Mesodermal cell (in vitro differentiated cells): ENCODE data around the gene FUS.

Experiments used
- H3K27ac ChIP-seq: 2 replicates; pipeline ENCODE4 v1.7.0; 2013; ENCODE audit warnings: mild to moderate bottlenecking, low read depth, low read length, moderate library complexity; ENCODE audit not compliant: severe bottlenecking
- H3K36me3 ChIP-seq: 2 replicates; pipeline ENCODE4 v1.7.1; 2013; ENCODE audit warnings: mild to moderate bottlenecking, low read length, moderate library complexity; ENCODE audit not compliant: control insufficient read depth, insufficient read depth
- H3K4me1 ChIP-seq: one replicate; pipeline ENCODE4 v1.7.1; 2013; ENCODE audit warnings: mild to moderate bottlenecking, low read length; ENCODE audit not compliant: insufficient read depth, control insufficient read depth, poor library complexity, severe bottlenecking
- H3K4me3 ChIP-seq: 2 replicates; pipeline ENCODE4 v1.7.0; 2013; ENCODE audit warnings: low read length, control low read depth, mild to moderate bottlenecking; ENCODE audit not compliant: insufficient read depth, poor library complexity, severe bottlenecking; ENCODE audit errors: extremely low read depth
- H3K9me3 ChIP-seq: 2 replicates; pipeline ENCODE4 v1.7.1; 2013; ENCODE audit warnings: mild to moderate bottlenecking, low read length, moderate library complexity; ENCODE audit not compliant: control insufficient read depth
- WGBS, 2 experiments: methylation state at CpG; one replicate each; pipeline ENCODE4 v1.1.5; 2013; ENCODE audit warnings: missing lambda C conversion rate in 2 of 2; ENCODE audit not compliant: insufficient coverage in 2 of 2; 5-methylcytosine and 5-hydroxymethylcytosine counted together

Gene FUS

GRCh38 chr16:31213342-31213741 is 33.4 kb downstream of the FUS start:
- Histone ChIP-seq H3K36me3 (no peaks in the 10 kb centered on the region), H3K4me3 (no peak overlapping the region), H3K4me1 (peaks cover 10% of the 10 kb centered on the region), H3K9me3 (no peaks in the 10 kb centered on the region), H3K27ac (no peak overlapping the region)
- 100% methylated on average over 1 of the region's 1 CpG; no CpG with 5 or more reads in 1 of the 2 experiments for WGBS, 2 experiments

- 48 to 65% methylated on average over 14 to 15 of the region's 25 CpGs for WGBS, 2 experiments
- Histone ChIP-seq H3K4me1 (peaks cover 10% of the 10 kb centered on the region), H3K27ac (no peak within 1 kb of the TSS), H3K4me3 (peak within 1 kb of the TSS; percentile 31), H3K36me3 (no peaks in the 10 kb centered on the region), H3K9me3 (no peaks in the 10 kb centered on the region)
These were observed 34.2 kb downstream of the FUS start, which contains the start of gene TRIM72 for GRCh38 chr16:31213877-31214707. TSS of gene TRIM72 (plus strand) at chr16:31214119. CDS start at chr16:31214739, 620 bp downstream.

GRCh38 chr16:31214708-31215286 is 34.9 kb downstream of the FUS start:
- Histone ChIP-seq H3K4me1 (peaks cover 10% of the 10 kb centered on the region), H3K9me3 (no peaks in the 10 kb centered on the region), H3K27ac (no peak overlapping the region), H3K36me3 (no peaks in the 10 kb centered on the region), H3K4me3 (peak overlapping the region; percentile 31)
- WGBS, 2 experiments, result 3 to 4% methylated on average over 51 to 57 of the region's 58 CpGs

GRCh38 chr16:31215287-31216162 is 35.6 kb downstream of the FUS start:
- WGBS, 2 experiments, result 1 to 2% methylated on average over 61 to 63 of the region's 63 CpGs

GRCh38 chr16:31216422-31217135 is 36.6 kb downstream of the FUS start, which contains the start of gene PYDC1:
TSS of gene PYDC1 (minus strand) at chr16:31217135. CDS start at chr16:31217028, 107 bp downstream.
- Histone ChIP-seq H3K36me3 (no peaks in the 10 kb centered on the region), H3K4me3 (peak within 1 kb of the TSS; percentile 31), H3K9me3 (no peaks in the 10 kb centered on the region), H3K4me1 (peaks cover 10% of the 10 kb centered on the region), H3K27ac (no peak within 1 kb of the TSS)
- WGBS, 2 experiments, result 6 to 7% methylated on average over 51 of the region's 52 CpGs

More at GRCh38 chr16:31215287-31216162, 35.6 kb downstream of the FUS start:
- Histone ChIP-seq H3K36me3 (no peaks in the 10 kb centered on the region), H3K9me3 (no peaks in the 10 kb centered on the region), H3K4me1 (peaks cover 10% of the 10 kb centered on the region), H3K27ac (no peak overlapping the region), H3K4me3 (peak overlapping the region; percentile 31)

GRCh38 chr16:31217136-31217530 is 37.2 kb downstream of the FUS start:
- peaks cover 10% of the 10 kb centered on the region for H3K4me1 ChIP-seq
- no peak overlapping the region for H3K27ac ChIP-seq
- WGBS, 2 experiments, result 28 to 34% methylated on average over 2 to 3 of the region's 4 CpGs
- no peaks in the 10 kb centered on the region for H3K9me3 ChIP-seq
- no peak overlapping the region for H3K4me3 ChIP-seq
- no peaks in the 10 kb centered on the region for H3K36me3 ChIP-seq

- Histone ChIP-seq H3K27ac (no peak overlapping the region), H3K36me3 (no peaks in the 10 kb centered on the region)
- 94% methylated on average over 12 to 13 of the region's 15 CpGs for WGBS, 2 experiments
These were observed 39.3 kb downstream of the FUS start for GRCh38 chr16:31219154-31219741.

GRCh38 chr16:31221357-31222160 is 41.6 kb downstream of the FUS start:
- Histone ChIP-seq H3K4me1 (peaks cover 2% of the 10 kb centered on the region), H3K36me3 (no peaks in the 10 kb centered on the region)
- 85 to 92% methylated on average over 12 of the region's 12 CpGs for WGBS, 2 experiments

More at GRCh38 chr16:31219154-31219741, 39.3 kb downstream of the FUS start:
- no peak overlapping the region for H3K4me3 ChIP-seq
- H3K4me1 ChIP-seq, result peaks cover 10% of the 10 kb centered on the region
- no peaks in the 10 kb centered on the region for H3K9me3 ChIP-seq

GRCh38 chr16:31223044-31223443 is 43.1 kb downstream of the FUS start:
- Histone ChIP-seq H3K27ac (no peak overlapping the region), H3K4me3 (no peak overlapping the region), H3K36me3 (no peaks in the 10 kb centered on the region), H3K4me1 (no peaks in the 10 kb centered on the region), H3K9me3 (no peaks in the 10 kb centered on the region)
- WGBS, 2 experiments, result 77 to 87% methylated on average over 4 to 5 of the region's 5 CpGs

More at GRCh38 chr16:31221357-31222160, 41.6 kb downstream of the FUS start:
- H3K27ac ChIP-seq, result no peak overlapping the region
- H3K4me3 ChIP-seq, result no peak overlapping the region
- no peaks in the 10 kb centered on the region for H3K9me3 ChIP-seq
